AG04449 (cell line): ENCODE results near the gene DIS3L.
"Not testable (repeated sequence)": the region's sequence is repeated elsewhere in the genome, so short reads cannot be mapped to it uniquely, and the experiment has no call there.

Source experiments
- CTCF ChIA-PET: fragments of 350-600 bp; formaldehyde crosslinking; extraction: SDS; loops from one replicate; lab custom pipeline; 2021; ENCODE audit warnings: antibody characterized with exemption; lab: Yijun Ruan, JAX
- POLR2A ChIA-PET: fragments of 400-600, 350-600 bp; formaldehyde crosslinking; extraction: SDS; loops from one replicate; lab custom pipeline; 2020; ENCODE audit warnings: antibody characterized with exemption, inconsistent platforms; lab: Yijun Ruan, JAX
- DNase-seq: peaks from one replicate; pipeline ENCODE4 v3.0.0-alpha.2; 2010; ENCODE audit warnings: low read depth, low spot score
- H3K4me3 ChIP-seq: 2 replicates; pipeline ENCODE4 v1.5.1; 2011; ENCODE audit warnings: low read depth, mild to moderate bottlenecking, control low read depth, low read length
- TF ChIP-seq, protein P1 (sequence below): IDR thresholded peaks from one replicate; pipeline ENCODE4 v1.5.1; 2011; ENCODE audit warnings: mild to moderate bottlenecking, moderate library complexity, low read length, control low read depth, inconsistent platforms; ENCODE audit not compliant: insufficient read depth; ENCODE audit errors: missing control alignments

The DIS3L gene

DNA sequence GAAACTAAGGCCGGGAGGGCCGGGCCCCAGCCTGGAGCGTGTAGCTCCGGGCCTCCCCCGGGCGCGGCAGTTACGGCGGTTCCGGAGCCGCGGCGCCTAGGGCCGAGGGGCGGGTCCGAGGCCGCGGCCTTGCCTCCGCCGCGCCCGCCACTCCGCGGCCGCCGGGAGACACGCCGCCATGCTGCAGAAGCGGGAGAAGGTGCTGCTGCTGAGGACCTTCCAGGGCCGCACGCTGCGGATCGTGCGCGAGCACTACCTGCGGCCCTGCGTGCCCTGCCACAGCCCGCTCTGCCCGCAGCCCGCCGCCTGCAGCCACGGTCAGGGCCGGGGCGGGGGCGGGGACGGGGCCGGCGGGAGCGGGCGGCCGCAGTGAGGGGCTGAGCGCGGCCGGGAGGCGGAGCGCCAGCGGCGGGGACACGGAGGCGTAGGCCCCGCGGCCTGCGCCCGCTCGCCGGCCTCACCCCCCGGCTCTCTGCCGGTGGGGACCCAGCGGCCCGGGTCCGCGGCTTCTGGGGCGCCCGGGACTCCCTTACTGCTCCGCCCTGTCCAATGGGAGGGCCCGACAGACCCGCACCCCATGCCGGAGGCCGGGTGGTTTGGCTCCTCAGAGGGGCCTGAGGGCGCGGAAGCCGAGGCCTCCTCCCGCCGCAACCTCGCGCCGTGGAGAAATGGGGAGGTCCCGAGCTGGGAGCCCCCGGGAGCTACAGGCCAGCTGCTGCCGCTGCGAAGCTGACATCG, at the start of gene DIS3L:
DIS3L (plus strand) TSS at position 150 of the 738 bp plus-strand sequence; CDS start at position 179, 29 bp downstream.
- ChIA-PET POLR2A (no interaction called here), CTCF (interaction anchor here (1.0 to 1.4 kb wide), 2 partner anchors 9 to 205 kb away, joined by 3 to 5 read pairs; no protein-coding TSS in a partner anchor)
- TF ChIP-seq, protein P1, sequence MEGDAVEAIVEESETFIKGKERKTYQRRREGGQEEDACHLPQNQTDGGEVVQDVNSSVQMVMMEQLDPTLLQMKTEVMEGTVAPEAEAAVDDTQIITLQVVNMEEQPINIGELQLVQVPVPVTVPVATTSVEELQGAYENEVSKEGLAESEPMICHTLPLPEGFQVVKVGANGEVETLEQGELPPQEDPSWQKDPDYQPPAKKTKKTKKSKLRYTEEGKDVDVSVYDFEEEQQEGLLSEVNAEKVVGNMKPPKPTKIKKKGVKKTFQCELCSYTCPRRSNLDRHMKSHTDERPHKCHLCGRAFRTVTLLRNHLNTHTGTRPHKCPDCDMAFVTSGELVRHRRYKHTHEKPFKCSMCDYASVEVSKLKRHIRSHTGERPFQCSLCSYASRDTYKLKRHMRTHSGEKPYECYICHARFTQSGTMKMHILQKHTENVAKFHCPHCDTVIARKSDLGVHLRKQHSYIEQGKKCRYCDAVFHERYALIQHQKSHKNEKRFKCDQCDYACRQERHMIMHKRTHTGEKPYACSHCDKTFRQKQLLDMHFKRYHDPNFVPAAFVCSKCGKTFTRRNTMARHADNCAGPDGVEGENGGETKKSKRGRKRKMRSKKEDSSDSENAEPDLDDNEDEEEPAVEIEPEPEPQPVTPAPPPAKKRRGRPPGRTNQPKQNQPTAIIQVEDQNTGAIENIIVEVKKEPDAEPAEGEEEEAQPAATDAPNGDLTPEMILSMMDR: no peak
- DNase-seq: no peak
- peak within 1 kb of the TSS; percentile 64 for H3K4me3 ChIP-seq

GRCh38 chr15:66245832-66246231, 47.5 kb upstream of the DIS3L start:
- POLR2A ChIA-PET, DNase-seq, CTCF ChIA-PET, H3K4me3 ChIP-seq: not testable (repeated sequence)

DNA sequence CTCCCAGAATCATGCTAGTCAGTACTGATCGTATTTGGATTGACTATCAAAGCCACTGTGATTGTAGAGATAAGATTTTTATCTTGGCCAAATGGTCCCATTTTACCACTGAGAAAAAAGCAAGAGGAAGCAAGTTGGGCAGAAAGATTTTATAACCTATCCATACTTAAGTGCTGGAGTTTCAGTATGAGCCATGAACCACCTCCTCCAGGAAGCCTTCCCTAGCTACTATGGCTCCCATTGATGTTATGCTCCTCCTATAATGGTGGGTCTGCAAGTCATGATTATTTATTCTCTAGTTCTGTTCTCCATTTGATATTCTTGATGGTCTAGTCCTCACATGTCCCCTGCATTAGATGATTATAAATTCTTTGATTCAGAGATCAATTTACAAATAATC, 46.4 kb upstream of the DIS3L start:
- TF ChIP-seq, protein P1: no peak
- ChIA-PET CTCF (no interaction called here), POLR2A (no interaction called here)
- DNase-seq: no peak
- no peak overlapping the region for H3K4me3 ChIP-seq

GRCh38 chr15:66249605-66250174, 43.7 kb upstream of the DIS3L start:
- no peak overlapping the region for H3K4me3 ChIP-seq
- CTCF ChIA-PET: interaction anchor here (1.6 to 3.2 kb wide), 2 partner anchors 13 to 15 kb away, joined by 3 to 14 read pairs; no protein-coding TSS in a partner anchor
- DNase-seq: no peak
- POLR2A ChIA-PET: no interaction called here
- TF ChIP-seq, protein P1: no peak

GRCh38 chr15:66251065-66251789, 42.1 kb upstream of the DIS3L start:
- POLR2A ChIA-PET: no interaction called here
- CTCF ChIA-PET: interaction anchor here (1.0 to 3.2 kb wide), 8 partner anchors 8 to 248 kb away, joined by 3 to 14 read pairs (median 4); no protein-coding TSS in a partner anchor

More at GRCh38 chr15:66251065-66251789, 42.1 kb upstream of the DIS3L start:
- DNase-seq: no peak
- no peak overlapping the region for H3K4me3 ChIP-seq
- TF ChIP-seq, protein P1: no peak
